ENCODE results near the gene SLC35A3.

- TF ChIP-seq CTCF (tag by site-specific recombination; IDR thresholded peaks at IDR 0.05) (no peak), ZNF610 (tag by site-specific recombination; IDR thresholded peaks at IDR 0.05; ENCODE audit: borderline replicate concordance) (no peak), REST (tag by site-specific recombination; IDR thresholded peaks at IDR 0.05) (no peak), ZNF184 (tag by site-specific recombination; IDR thresholded peaks at IDR 0.05) (no peak)
Observed at GRCh38 chr1:99992760-99993467, 23.1 kb downstream of the SLC35A3 start.
